HCT116 (cell line): ENCODE results near the gene P2RY12.

Experiments
- CTCF ChIP-seq, 3 experiments: fragments of 200-600 bp in 1 of 3; sonication (generic) in 1 of 3; IDR thresholded peaks in 2 of 3; conservative IDR thresholded peaks in 1 of 3; 2 replicates each; pipeline ENCODE4 v1.5.1; 2012 to 2017; ENCODE audit warnings: low read depth in 2 of 3, low read length in 2 of 3, antibody characterized with exemption in 1 of 3, borderline replicate concordance in 1 of 3, control low read depth in 1 of 3, mild to moderate bottlenecking in 1 of 3, mixed read lengths in 1 of 3, mixed run types in 1 of 3, moderate library complexity in 1 of 3; ENCODE audit not compliant: insufficient read depth in 1 of 3
- EZH2 ChIP-seq: fragments of 200-600 bp; sonication (generic); IDR thresholded peaks from 2 replicates; pipeline ENCODE4 v1.6.1; 2017; ENCODE audit warnings: antibody characterized with exemption, mixed run types
- JUND ChIP-seq: IDR thresholded peaks from 2 replicates; pipeline ENCODE4 v1.6.1; 2012
- POLR2AphosphoS5 ChIP-seq: IDR thresholded peaks from 2 replicates; pipeline ENCODE4 v1.6.1; 2011; ENCODE audit warnings: mild to moderate bottlenecking, low read depth, low read length, moderate library complexity
- REST ChIP-seq: IDR thresholded peaks from 2 replicates; pipeline ENCODE4 v1.6.1; 2012; ENCODE audit warnings: low read depth
- SIN3A ChIP-seq: IDR thresholded peaks from 2 replicates; pipeline ENCODE4 v1.6.1; 2012; ENCODE audit warnings: low read depth
- TCF7L2 ChIP-seq: IDR thresholded peaks from 2 replicates; pipeline ENCODE4 v1.7.0; 2011; ENCODE audit warnings: borderline replicate concordance, inconsistent platforms; ENCODE audit not compliant: insufficient read depth, insufficient read length; ENCODE audit errors: extremely low read depth
- YY1 ChIP-seq: IDR thresholded peaks from 2 replicates; pipeline ENCODE4 v1.6.1; 2011; ENCODE audit warnings: low read length, low read depth, moderate library complexity, mild to moderate bottlenecking; ENCODE audit not compliant: insufficient replicate concordance; ENCODE audit errors: extremely low read depth

GRCh38 chr3:151423091-151423490, 38.5 kb upstream of the P2RY12 start:
- no peak for TF ChIP-seq CTCF (IDR thresholded peaks at IDR 0.05 in 2 of 3, conservative IDR thresholded peaks at IDR 0.05 in 1 of 3; ENCODE audit: borderline replicate concordance in 1 of 3, insufficient read depth in 1 of 3, low read depth in 2 of 3, low read length in 2 of 3)
- TF ChIP-seq YY1 = no peak
- TF ChIP-seq SIN3A = no peak
- TF ChIP-seq EZH2 = no peak
- no peak for TF ChIP-seq REST
- no peak for TF ChIP-seq POLR2AphosphoS5
- no peak for TF ChIP-seq TCF7L2
- TF ChIP-seq JUND = no peak
